ENCODE data around the gene TENT5C. TPM values are rescaled to one million over a fixed set of nuclear protein-coding genes. Genes with fewer than 3 reads are reported as not detected.

The TENT5C gene
- total and polyA plus RNA-seq, 3 experiments from 2014 or later = 3.7 to 12.6 (median 4.1) TPM

- Mint-ChIP-seq H3K27ac (peak overlapping the region in 4 of 8 donors; percentile 4 to 38 (median 32)), H3K36me3 (peaks cover 0 to 12% (median 3%) of the 10 kb centered on the region in 3 donors), H3K4me3 (no peak overlapping the region), H3K27me3 (peaks cover 0 to 2% of the 10 kb centered on the region in 2 donors), H3K9me3 (peaks cover 0 to 8% (median 6%) of the 10 kb centered on the region in 5 donors), H3K4me1 (no peaks in the 10 kb centered on the region)
- H3K4me3 ChIP-seq (ENCODE audit: low read length) = no peak overlapping the region
- H3K4me1 ChIP-seq (ENCODE audit: insufficient read depth, low read length) = no peaks in the 10 kb centered on the region
- no peaks in the 10 kb centered on the region for H3K9me3 ChIP-seq (ENCODE audit: low read length)
- H3K27me3 ChIP-seq (ENCODE audit: insufficient read depth, low read length, poor library complexity, severe bottlenecking) = no peaks in the 10 kb centered on the region
- no peaks in the 10 kb centered on the region for H3K36me3 ChIP-seq (ENCODE audit: insufficient read depth, low read length)
- ChIA-PET POLR2A (interaction anchor here (1.2 kb wide), 1 partner anchor 11 kb away, joined by 3 read pairs; no protein-coding TSS in a partner anchor), CTCF (interaction anchor here (1.6 to 1.8 kb wide), 2 partner anchors 28 to 196 kb away, joined by 5 to 7 read pairs; no protein-coding TSS in a partner anchor)
- no peak overlapping the region for H3K27ac ChIP-seq (ENCODE audit: low read depth, low read length)
- no peak for DNase-seq
Observed at GRCh38 chr1:117562581-117563491, 43.0 kb upstream of the TENT5C start.

- Histone ChIP-seq H3K36me3 (ENCODE audit: insufficient read depth, low read length) (no peaks in the 10 kb centered on the region), H3K4me1 (ENCODE audit: insufficient read depth, low read length) (no peaks in the 10 kb centered on the region), H3K9me3 (ENCODE audit: low read length) (no peaks in the 10 kb centered on the region), H3K4me3 (ENCODE audit: low read length) (no peak overlapping the region), H3K27me3 (ENCODE audit: insufficient read depth, low read length, poor library complexity, severe bottlenecking) (no peaks in the 10 kb centered on the region), H3K27ac (ENCODE audit: low read depth, low read length) (no peak overlapping the region)
- ChIA-PET POLR2A (interaction anchor here (1.2 kb wide), 1 partner anchor 10 kb away, joined by 3 read pairs; no protein-coding TSS in a partner anchor), CTCF (interaction anchor here (1.8 kb wide), 1 partner anchor 195 kb away, joined by 5 read pairs; no protein-coding TSS in a partner anchor)
- Mint-ChIP-seq H3K27ac (peak overlapping the region in 4 of 8 donors; percentile 4 to 38 (median 32)), H3K36me3 (peaks cover 0 to 12% (median 3%) of the 10 kb centered on the region in 3 donors), H3K9me3 (peaks cover 0 to 8% (median 6%) of the 10 kb centered on the region in 5 donors), H3K27me3 (peaks cover 0 to 2% of the 10 kb centered on the region in 2 donors), H3K4me1 (no peaks in the 10 kb centered on the region), H3K4me3 (no peak overlapping the region)
- no peak for DNase-seq
Observed at GRCh38 chr1:117563492-117563875, 42.4 kb upstream of the TENT5C start.

- Histone ChIP-seq H3K27me3 (ENCODE audit: insufficient read depth, low read length, poor library complexity, severe bottlenecking) (no peaks in the 10 kb centered on the region), H3K27ac (ENCODE audit: low read depth, low read length) (no peak overlapping the region), H3K4me1 (ENCODE audit: insufficient read depth, low read length) (no peaks in the 10 kb centered on the region), H3K36me3 (ENCODE audit: insufficient read depth, low read length) (no peaks in the 10 kb centered on the region), H3K4me3 (ENCODE audit: low read length) (no peak overlapping the region), H3K9me3 (ENCODE audit: low read length) (no peaks in the 10 kb centered on the region)
- H3K4me3 Mint-ChIP-seq = no peak overlapping the region
- ChIA-PET CTCF (interaction anchor here (1.8 kb wide), 1 partner anchor 194 kb away, joined by 5 read pairs; no protein-coding TSS in a partner anchor), POLR2A (no interaction called here)
- peaks cover 0 to 4% (median 3%) of the 10 kb centered on the region in 5 donors for H3K9me3 Mint-ChIP-seq
- H3K27me3 Mint-ChIP-seq = peaks cover 0 to 2% of the 10 kb centered on the region in 2 donors
- no peaks in the 10 kb centered on the region for H3K4me1 Mint-ChIP-seq
- DNase-seq = no peak
- peak overlapping the region in 2 of 8 donors; percentile 17 to 69 for H3K27ac Mint-ChIP-seq
- peaks cover 0 to 8% (median 3%) of the 10 kb centered on the region in 3 donors for H3K36me3 Mint-ChIP-seq
Observed at GRCh38 chr1:117564227-117565075, 41.4 kb upstream of the TENT5C start.

GRCh38 chr1:117565076-117565556 is 40.7 kb upstream of the TENT5C start:
- Histone ChIP-seq H3K4me1 (ENCODE audit: insufficient read depth, low read length) (no peaks in the 10 kb centered on the region), H3K27ac (ENCODE audit: low read depth, low read length) (no peak overlapping the region), H3K27me3 (ENCODE audit: insufficient read depth, low read length, poor library complexity, severe bottlenecking) (no peaks in the 10 kb centered on the region), H3K36me3 (ENCODE audit: insufficient read depth, low read length) (no peaks in the 10 kb centered on the region), H3K9me3 (ENCODE audit: low read length) (no peaks in the 10 kb centered on the region), H3K4me3 (ENCODE audit: low read length) (no peak overlapping the region)
- H3K9me3 Mint-ChIP-seq = no peaks in the 10 kb centered on the region
- H3K4me1 Mint-ChIP-seq = no peaks in the 10 kb centered on the region
- no peak overlapping the region for H3K27ac Mint-ChIP-seq
- no peak overlapping the region for H3K4me3 Mint-ChIP-seq
- H3K36me3 Mint-ChIP-seq = peaks cover 0 to 4% (median 3%) of the 10 kb centered on the region in 3 donors
- DNase-seq = no peak
- H3K27me3 Mint-ChIP-seq = peaks cover 0 to 2% of the 10 kb centered on the region in 2 donors
- CTCF ChIA-PET = no interaction called here
- POLR2A ChIA-PET = no interaction called here

- peaks cover 0 to 2% of the 10 kb centered on the region in 2 donors for H3K27me3 Mint-ChIP-seq
- H3K36me3 Mint-ChIP-seq = peaks cover 0 to 3% (median 0%) of the 10 kb centered on the region in 3 donors
- H3K4me1 Mint-ChIP-seq = no peaks in the 10 kb centered on the region
- CTCF ChIA-PET = no interaction called here
- no peaks in the 10 kb centered on the region for H3K27me3 ChIP-seq (ENCODE audit: insufficient read depth, low read length, poor library complexity, severe bottlenecking)
- no peaks in the 10 kb centered on the region for H3K36me3 ChIP-seq (ENCODE audit: insufficient read depth, low read length)
- H3K4me1 ChIP-seq (ENCODE audit: insufficient read depth, low read length) = no peaks in the 10 kb centered on the region
- H3K9me3 Mint-ChIP-seq = no peaks in the 10 kb centered on the region
- H3K9me3 ChIP-seq (ENCODE audit: low read length) = no peaks in the 10 kb centered on the region
- POLR2A ChIA-PET = no interaction called here
- H3K4me3 Mint-ChIP-seq = no peak overlapping the region
- peak overlapping the region in 1 of 8 donors; percentile 61 for H3K27ac Mint-ChIP-seq
- no peak overlapping the region for H3K4me3 ChIP-seq (ENCODE audit: low read length)
- no peak overlapping the region for H3K27ac ChIP-seq (ENCODE audit: low read depth, low read length)
- no peak for DNase-seq
Observed at GRCh38 chr1:117565745-117566455, 39.9 kb upstream of the TENT5C start.

- H3K4me1 ChIP-seq (ENCODE audit: insufficient read depth, low read length) = no peaks in the 10 kb centered on the region
- POLR2A ChIA-PET = no interaction called here
- Mint-ChIP-seq H3K9me3 (no peaks in the 10 kb centered on the region), H3K4me3 (no peak overlapping the region), H3K4me1 (peaks cover 1 to 2% (median 2%) of the 10 kb centered on the region in 3 donors), H3K36me3 (peaks cover 0 to 2% (median 0%) of the 10 kb centered on the region in 3 donors), H3K27me3 (peaks cover 0 to 2% of the 10 kb centered on the region in 2 donors), H3K27ac (no peak overlapping the region)
- H3K27ac ChIP-seq (ENCODE audit: low read depth, low read length) = no peak overlapping the region
- no peaks in the 10 kb centered on the region for H3K27me3 ChIP-seq (ENCODE audit: insufficient read depth, low read length, poor library complexity, severe bottlenecking)
- no peak for DNase-seq
- no peak overlapping the region for H3K4me3 ChIP-seq (ENCODE audit: low read length)
- H3K9me3 ChIP-seq (ENCODE audit: low read length) = no peaks in the 10 kb centered on the region
- CTCF ChIA-PET = no interaction called here
- no peaks in the 10 kb centered on the region for H3K36me3 ChIP-seq (ENCODE audit: insufficient read depth, low read length)
Observed at GRCh38 chr1:117566556-117566955, 39.3 kb upstream of the TENT5C start.

- Mint-ChIP-seq H3K4me1 (peaks cover 9 to 11% (median 11%) of the 10 kb centered on the region in 3 donors), H3K36me3 (peaks cover 0 to 2% (median 0%) of the 10 kb centered on the region in 3 donors), H3K4me3 (no peak overlapping the region), H3K27ac (no peak overlapping the region), H3K27me3 (peaks cover 0 to 2% of the 10 kb centered on the region in 2 donors), H3K9me3 (no peaks in the 10 kb centered on the region)
- Histone ChIP-seq H3K4me1 (ENCODE audit: insufficient read depth, low read length) (peaks cover 4% of the 10 kb centered on the region), H3K27me3 (ENCODE audit: insufficient read depth, low read length, poor library complexity, severe bottlenecking) (no peaks in the 10 kb centered on the region), H3K4me3 (ENCODE audit: low read length) (no peak overlapping the region), H3K27ac (ENCODE audit: low read depth, low read length) (no peak overlapping the region), H3K36me3 (ENCODE audit: insufficient read depth, low read length) (no peaks in the 10 kb centered on the region), H3K9me3 (ENCODE audit: low read length) (no peaks in the 10 kb centered on the region)
- ChIA-PET POLR2A (no interaction called here), CTCF (interaction anchor here (1.1 to 1.4 kb wide), 3 partner anchors 32 to 191 kb away, joined by 3 to 6 read pairs (median 5); no protein-coding TSS in a partner anchor)
- no peak for DNase-seq
Observed at GRCh38 chr1:117567435-117567834, 38.4 kb upstream of the TENT5C start.

Measured in CD8-positive, alpha-beta memory T cell (primary cell).